SKM-1 (cell line): ENCODE data around the gene UST.
"Not testable (repeated sequence)": the region's sequence is repeated elsewhere in the genome, so short reads cannot be mapped to it uniquely, and the experiment has no call there.

ENCODE experiments used
- DNase-seq: peaks from one replicate; lab custom pipeline; 2025; ENCODE audit not compliant: unreplicated experiment; lab: John Stamatoyannopoulos, UW

The UST gene

DNA sequence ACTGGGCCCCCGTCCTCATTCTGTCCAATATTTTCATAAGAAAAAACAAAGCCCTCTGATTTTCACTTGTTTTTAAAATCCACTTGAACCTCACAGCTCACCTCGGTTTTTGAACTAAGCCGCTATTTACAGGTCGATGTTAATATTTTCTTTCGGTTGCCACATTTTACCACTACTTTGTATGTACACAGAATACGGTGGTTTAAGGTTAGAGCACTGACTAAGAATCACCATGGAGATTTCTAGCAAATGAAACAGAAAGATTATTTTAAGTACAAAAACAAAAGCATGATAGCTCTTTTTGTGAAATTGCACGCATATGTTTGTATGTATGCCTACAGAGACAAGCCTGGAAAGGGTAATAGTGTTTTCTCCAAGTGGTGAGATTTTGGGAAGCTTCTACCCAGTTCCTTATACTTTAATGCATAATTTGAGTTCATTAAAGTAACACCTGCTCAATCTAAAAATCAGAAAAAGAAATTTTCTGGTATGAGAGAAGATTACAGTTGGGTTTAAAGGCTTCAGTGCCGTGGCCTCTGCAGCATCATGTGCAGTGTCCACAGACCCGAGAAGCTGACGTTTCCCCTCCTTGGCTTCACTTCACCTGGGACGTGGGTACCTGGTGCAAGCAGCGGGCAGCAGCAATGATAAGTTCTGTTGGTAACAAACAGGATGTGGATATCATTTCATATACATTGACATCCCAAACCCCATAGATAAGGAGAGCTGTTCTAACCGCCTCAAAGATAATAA lies 144.0 kb downstream of the UST start:
- DNase-seq: no peak

- no peak for DNase-seq
Measured at GRCh38 chr6:148891405-148891783, 144.6 kb downstream of the UST start.

- DNase-seq: no peak
Measured at GRCh38 chr6:148892247-148892646, 145.4 kb downstream of the UST start.

GRCh38 chr6:148893073-148893472 lies 146.2 kb downstream of the UST start:
- no peak for DNase-seq

GRCh38 chr6:148893481-148893880 lies 146.7 kb downstream of the UST start:
- no peak for DNase-seq

DNA sequence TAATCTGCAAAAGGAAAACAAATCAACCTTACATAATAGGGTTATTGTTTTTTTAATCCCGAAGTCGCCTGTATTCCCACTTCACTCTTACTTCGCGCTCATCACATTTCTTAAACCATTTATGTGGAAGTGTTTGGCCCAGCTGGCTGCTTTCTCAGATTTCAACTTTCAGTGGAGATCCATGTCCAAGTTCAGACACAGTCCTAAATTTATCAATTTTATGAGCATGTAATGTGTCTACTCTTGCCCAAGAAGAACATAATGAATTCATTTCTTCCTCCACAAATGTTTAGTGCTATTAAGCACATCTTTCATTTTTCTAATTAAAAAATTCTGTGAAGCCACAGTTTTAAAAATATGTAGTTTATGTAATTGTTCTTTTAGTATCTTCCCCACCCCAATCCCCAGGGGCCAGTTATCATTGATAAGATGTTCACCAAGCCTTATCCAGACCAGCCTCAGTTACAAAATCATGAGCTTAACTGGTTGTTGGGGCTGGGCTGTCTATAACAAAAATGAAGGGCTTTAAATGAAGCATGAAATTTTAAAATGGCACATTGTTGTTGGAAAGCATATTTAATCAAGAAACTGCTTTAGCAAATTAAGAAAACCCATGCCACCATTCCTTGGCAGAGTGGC lies 151.7 kb downstream of the UST start:
- no peak for DNase-seq

GRCh38 chr6:148904896-148905870 lies 158.4 kb downstream of the UST start:
- DNase-seq: no peak

- no peak for DNase-seq
Measured at GRCh38 chr6:148905901-148906300, 159.1 kb downstream of the UST start.

DNA sequence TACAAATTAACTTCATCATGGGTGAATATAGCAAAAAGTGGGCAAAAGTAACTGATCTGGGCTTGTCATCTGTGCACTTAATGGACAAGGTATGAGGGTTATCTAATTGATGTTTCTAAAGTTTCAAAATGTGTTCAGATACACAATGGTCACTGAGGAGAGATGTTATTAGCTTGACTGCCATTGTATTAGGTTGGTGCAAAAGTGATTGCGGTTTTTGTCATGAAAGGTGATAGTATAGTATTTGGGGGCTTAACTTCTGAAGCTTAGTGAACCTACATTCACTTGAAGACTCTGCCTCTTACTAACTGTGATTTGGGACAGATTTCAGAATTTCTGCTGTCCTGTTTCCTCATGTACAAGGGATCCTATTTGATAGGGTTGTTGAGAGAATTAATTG lies 159.6 kb downstream of the UST start:
- DNase-seq: no peak

- no peak for DNase-seq
Measured at GRCh38 chr6:148907573-148907972, 160.7 kb downstream of the UST start.

- DNase-seq: no peak
Measured at GRCh38 chr6:148912252-148912651, 165.4 kb downstream of the UST start.

GRCh38 chr6:148915810-148916209 lies 169.0 kb downstream of the UST start:
- no peak for DNase-seq

GRCh38 chr6:148916485-148916884 lies 169.7 kb downstream of the UST start:
- DNase-seq: not testable (repeated sequence)

GRCh38 chr6:148924226-148925012 lies 177.6 kb downstream of the UST start:
- DNase-seq: no peak

- DNase-seq: no peak
Measured at GRCh38 chr6:148925701-148926100, 178.9 kb downstream of the UST start.

DNA sequence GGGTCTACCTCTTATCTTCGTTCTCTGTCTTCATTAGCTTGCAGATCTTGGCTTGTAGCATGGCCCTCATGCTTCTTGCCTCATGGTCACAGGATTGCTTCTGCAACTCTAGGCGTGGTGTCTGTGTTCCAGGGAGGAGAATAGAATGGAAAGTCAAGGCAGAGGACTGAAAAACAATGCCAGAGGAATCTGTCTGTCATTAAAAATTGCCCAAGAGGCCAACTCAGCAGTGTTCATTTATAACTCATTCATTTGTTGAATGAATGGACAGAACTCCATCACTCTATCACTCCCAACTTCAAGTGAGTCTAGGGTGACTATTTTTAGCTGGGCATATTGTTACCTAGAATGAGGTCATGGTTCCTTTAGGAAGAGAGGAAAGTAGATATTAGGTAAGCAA lies 179.6 kb downstream of the UST start:
- DNase-seq: no peak

DNA sequence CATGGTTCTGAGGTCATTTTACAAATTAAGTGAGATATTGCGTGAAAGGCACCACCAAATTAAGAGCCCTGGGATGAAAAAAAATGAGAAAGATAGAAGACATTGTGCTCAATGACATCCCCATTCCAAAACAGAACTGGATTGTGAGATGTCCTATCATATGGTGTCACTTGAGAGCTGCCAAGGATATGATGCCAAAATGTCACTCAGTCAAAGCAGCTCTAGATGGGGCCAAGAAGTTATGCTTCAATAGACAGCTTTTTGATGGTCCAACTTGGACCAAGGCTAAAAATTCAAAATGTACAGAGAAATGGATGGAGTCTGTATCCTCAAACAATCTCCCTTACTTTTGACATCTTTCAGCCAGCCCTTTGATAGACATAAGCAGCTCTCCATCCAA lies 180.8 kb downstream of the UST start:
- DNase-seq: no peak

DNA sequence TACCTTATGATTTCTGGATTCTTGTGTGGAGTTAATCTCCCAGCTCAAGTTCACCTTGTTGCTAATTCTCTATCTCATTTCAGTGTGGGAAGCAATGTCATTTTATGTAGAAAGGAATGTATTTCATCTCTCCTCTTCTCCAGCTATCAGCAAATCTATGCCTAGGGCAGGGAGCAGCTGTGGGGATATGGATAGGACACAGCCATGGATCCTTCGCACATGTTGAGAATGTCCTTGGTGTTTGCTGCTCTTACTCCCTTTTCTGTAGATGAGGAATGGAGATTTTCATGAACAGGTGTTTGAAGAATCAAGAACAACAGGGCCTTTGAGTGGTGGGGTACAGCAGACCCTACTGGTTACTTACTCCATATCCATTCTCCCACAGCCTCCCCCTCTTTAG lies 182.0 kb downstream of the UST start:
- DNase-seq: no peak

- DNase-seq: no peak
Measured at GRCh38 chr6:148932208-148932607, 185.4 kb downstream of the UST start.

DNA sequence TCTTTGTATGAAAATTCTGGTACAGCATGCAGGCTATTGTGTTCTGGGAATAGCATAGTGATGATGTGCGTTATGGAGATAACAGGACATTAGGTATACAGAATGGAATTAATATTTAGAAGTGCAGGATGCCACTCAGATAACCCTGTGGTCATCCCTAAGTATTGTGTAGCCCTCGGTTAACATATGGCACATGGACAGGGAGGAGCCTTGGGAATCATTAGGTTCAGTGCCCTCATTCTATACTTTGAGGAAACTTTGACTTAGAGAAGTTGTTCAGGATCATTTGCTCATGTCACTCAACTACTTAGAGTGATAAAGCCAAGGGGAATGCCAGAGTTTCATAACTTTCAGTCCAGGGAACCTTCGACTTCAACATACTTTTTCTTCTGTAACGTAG lies 185.9 kb downstream of the UST start:
- DNase-seq: no peak

DNA sequence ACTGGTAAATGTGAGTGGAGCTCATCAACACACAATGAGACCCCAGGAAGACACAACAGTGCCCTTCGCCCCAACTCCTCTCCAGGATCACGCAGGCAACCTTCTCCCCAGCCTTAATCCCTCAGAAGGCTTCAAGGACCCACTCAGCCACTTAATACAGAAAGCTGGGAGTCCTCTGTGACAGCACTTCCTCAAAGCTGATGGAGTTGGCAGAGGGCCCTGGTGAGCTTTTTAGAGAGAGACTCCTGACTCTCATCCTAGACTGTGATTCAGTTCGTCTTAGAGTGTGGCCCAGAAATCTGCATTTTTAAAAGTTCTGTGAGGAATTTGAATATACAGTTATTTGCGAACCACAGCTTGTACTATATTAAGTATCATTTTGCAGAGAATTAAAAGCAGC lies 187.7 kb downstream of the UST start:
- no peak for DNase-seq
